Stimulated activated naive CD8-positive, alpha-beta T cell treated with anti-CD3 and anti-CD28 coated beads, Interleukin-15, Interleukin-2, amounts not matched to agents 100 ng/mL and 50 ng/mL, for 24 hours (primary cell): Measurements from ENCODE around the gene BET1.

Source experiments
- H3K27ac Mint-ChIP-seq: one replicate; pipeline ENCODE4 v1.8.0; 2021; ENCODE audit warnings: mild to moderate bottlenecking, mixed read lengths
- H3K27me3 Mint-ChIP-seq: one replicate; pipeline ENCODE4 v1.8.0; 2021; ENCODE audit warnings: mixed read lengths
- H3K36me3 Mint-ChIP-seq: one replicate; pipeline ENCODE4 v1.8.0; 2021; ENCODE audit warnings: low read depth, mixed read lengths
- H3K4me1 Mint-ChIP-seq: one replicate; pipeline ENCODE4 v1.8.0; 2021; ENCODE audit warnings: low read depth, mixed read lengths
- H3K4me3 Mint-ChIP-seq: one replicate; pipeline ENCODE4 v1.8.0; 2021; ENCODE audit warnings: mild to moderate bottlenecking, mixed read lengths
- H3K9me3 Mint-ChIP-seq: one replicate; pipeline ENCODE4 v1.8.0; 2021; ENCODE audit warnings: mixed read lengths

The BET1 gene

DNA sequence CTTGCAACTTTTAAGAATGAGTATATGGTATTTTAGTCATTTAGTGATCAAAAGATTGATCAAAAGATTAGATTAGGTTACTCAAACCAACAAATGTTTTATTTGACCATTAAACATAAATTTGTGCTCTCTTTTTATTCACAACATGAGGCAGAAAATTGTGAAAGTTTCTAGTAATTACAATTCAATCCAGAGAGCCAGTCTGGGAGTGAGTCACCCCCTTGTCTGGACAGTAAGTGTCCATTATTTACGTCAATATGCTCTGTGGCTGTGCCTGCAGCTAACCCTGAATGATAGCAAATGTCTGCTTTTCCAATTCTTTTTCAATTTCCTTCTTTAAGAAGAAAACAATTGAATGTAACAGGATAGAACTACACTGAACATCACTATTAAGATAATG, 54.7 kb downstream of the BET1 start:
- no peaks in the 10 kb centered on the region for H3K4me1 Mint-ChIP-seq
- no peaks in the 10 kb centered on the region for H3K36me3 Mint-ChIP-seq
- no peak overlapping the region for H3K27ac Mint-ChIP-seq
- H3K9me3 Mint-ChIP-seq, result no peaks in the 10 kb centered on the region
- peaks cover 3% of the 10 kb centered on the region for H3K27me3 Mint-ChIP-seq
- H3K4me3 Mint-ChIP-seq, result no peak overlapping the region

DNA sequence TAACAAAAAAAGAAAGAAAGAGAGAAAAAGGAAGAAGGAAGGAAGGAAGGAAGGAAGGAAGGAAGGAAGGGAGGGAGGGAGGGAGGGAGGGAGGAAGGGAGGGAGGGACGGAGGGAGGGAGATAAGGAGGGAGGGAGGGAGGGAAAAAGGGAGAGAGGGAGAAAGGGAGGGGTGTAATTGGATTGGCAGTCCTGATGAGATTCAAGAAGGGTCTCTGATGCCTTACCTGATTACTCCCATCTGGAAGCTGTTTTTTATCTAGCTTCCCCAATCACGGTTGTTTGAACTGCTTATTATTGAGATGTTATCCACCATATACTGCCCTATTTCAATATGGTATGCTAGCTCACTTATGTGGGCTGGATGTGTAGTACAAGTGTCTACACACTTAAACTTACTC, 55.3 kb downstream of the BET1 start:
- no peaks in the 10 kb centered on the region for H3K4me1 Mint-ChIP-seq
- H3K27me3 Mint-ChIP-seq, result peaks cover 6% of the 10 kb centered on the region
- no peaks in the 10 kb centered on the region for H3K36me3 Mint-ChIP-seq
- H3K4me3 Mint-ChIP-seq, result no peak overlapping the region
- no peak overlapping the region for H3K27ac Mint-ChIP-seq
- H3K9me3 Mint-ChIP-seq, result no peaks in the 10 kb centered on the region

DNA sequence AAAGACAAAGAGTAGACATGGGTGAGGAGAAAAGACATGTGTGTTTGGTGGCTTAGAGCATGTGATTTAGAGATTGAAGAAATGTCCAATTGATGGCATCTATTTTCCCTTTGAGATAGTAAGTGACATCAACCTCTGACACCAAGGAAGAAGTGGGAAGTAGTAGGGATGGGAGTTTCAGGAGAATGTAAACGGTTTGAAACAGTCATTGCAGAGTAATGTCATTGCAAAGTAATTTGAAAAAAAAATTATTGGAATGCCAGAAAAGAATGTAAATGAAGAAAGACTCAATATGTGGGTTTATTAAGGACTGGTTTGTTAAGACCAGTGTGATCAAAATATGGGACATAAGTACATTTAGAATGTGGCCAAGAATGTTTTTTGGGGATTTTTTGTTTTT, 56.0 kb downstream of the BET1 start:
- no peaks in the 10 kb centered on the region for H3K9me3 Mint-ChIP-seq
- H3K4me3 Mint-ChIP-seq, result no peak overlapping the region
- H3K27me3 Mint-ChIP-seq, result peaks cover 10% of the 10 kb centered on the region
- no peaks in the 10 kb centered on the region for H3K36me3 Mint-ChIP-seq
- H3K27ac Mint-ChIP-seq, result no peak overlapping the region
- no peaks in the 10 kb centered on the region for H3K4me1 Mint-ChIP-seq

DNA sequence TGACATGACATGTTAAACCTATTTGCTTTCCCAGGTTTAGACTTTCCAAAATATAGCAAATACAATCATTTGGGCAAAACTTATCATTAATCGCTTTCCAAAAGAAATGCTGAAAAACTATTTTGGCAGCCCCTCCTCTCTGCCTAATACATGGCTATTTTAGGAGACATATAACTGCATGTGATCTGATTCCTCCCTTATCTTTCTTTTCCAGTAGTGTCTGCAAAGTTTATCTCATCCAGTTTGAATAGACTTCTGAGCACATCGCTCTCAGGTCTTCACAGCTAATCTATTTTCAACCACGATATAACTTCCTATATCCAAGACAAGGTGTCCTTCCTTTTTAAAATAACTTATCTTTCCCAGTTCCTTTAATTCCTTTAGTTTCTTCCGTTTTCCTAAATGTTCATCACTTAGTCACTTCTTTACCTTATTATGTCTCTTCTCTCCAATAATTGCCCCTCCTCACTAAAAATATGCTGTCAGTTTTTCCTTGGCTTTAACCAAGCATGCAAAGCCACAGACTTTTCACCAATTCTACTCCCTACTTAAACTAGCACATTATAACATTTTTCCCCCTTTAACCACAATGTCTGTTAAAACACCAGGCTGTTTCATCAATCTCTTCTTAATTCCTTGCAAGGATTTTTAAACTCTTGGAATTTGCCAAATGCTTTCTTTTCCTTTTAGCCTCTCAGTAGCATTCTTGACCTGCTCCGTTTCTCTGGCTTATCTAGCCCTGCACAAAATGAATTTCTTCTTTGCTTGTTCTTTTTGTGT, 58.2 kb downstream of the BET1 start:
- Mint-ChIP-seq H3K9me3 (no peaks in the 10 kb centered on the region), H3K4me1 (no peaks in the 10 kb centered on the region), H3K27ac (no peak overlapping the region), H3K4me3 (no peak overlapping the region), H3K27me3 (peaks cover 11% of the 10 kb centered on the region), H3K36me3 (no peaks in the 10 kb centered on the region)

DNA sequence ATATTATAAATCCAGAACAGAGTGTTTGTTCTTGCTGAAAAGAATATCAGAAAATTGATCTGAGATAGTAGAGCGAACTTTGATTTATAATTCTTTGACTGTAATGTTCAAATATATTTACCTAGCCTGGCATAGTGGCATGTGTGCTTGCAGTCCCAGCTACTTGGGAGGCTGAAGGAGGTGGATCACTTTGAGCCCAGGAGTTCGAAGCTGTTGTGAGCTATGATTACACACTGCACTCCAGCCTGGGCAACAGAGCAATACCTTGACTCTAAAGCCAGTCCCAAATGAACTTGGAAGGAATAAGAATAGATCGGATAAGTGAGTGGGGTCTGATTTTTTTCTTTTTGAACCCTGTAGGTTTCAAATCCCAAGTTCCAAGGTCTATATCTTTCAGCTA, 59.1 kb downstream of the BET1 start:
- no peak overlapping the region for H3K27ac Mint-ChIP-seq
- no peaks in the 10 kb centered on the region for H3K9me3 Mint-ChIP-seq
- H3K27me3 Mint-ChIP-seq, result peaks cover 11% of the 10 kb centered on the region
- no peak overlapping the region for H3K4me3 Mint-ChIP-seq
- H3K36me3 Mint-ChIP-seq, result no peaks in the 10 kb centered on the region
- H3K4me1 Mint-ChIP-seq, result no peaks in the 10 kb centered on the region

DNA sequence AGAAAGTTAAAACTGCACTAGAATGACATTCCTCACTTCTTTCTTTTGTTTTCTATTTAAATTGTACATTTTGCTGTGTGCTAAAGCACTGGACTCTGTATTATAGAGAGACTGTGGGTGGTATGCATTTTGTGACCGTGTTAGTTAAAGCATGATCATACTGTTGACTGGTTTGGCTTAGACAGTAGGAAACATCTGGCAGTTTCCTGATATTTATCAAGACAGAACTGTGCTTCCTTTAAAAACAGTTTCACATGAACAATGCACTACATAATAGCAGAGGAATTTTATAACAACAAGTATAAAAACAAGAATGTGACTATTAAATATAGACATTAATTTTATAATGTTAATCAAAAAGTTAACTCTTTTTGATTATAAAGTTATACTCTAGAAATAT, 59.5 kb downstream of the BET1 start:
- Mint-ChIP-seq H3K4me3 (no peak overlapping the region), H3K27ac (no peak overlapping the region), H3K36me3 (no peaks in the 10 kb centered on the region), H3K27me3 (peaks cover 15% of the 10 kb centered on the region), H3K9me3 (no peaks in the 10 kb centered on the region), H3K4me1 (no peaks in the 10 kb centered on the region)

DNA sequence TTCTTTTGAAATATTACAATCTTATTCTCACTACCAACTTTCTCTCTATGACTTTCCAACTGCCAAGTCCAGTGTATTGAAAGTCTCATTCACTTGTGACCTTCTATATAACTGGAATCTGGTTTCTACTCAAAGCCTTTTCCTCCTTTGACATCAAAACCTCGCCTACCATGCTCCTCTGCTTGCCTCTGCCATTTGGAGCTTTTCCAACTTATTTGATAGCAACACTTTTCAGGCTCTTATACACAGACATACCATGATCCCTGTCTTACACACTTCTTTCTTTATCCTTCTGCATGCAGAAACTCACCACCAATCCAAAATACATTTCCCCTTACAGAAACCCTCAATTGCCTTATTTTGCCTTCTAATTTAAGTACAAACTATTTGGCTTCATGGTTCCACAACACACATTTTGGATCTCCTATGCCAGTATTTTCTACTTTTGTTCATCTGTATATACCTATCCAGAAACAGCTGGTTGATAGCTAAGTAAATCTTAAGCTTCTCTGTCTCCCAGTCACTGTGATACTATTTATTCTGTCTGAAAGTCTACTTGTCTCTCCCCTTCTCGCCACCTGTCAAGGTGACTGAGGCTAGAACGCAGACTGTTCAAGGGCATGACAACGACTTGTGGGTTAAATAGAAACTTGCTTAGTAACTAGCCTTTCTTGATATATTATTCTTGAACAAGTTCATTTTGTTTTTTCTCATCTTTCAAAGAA, 60.2 kb downstream of the BET1 start:
- H3K4me1 Mint-ChIP-seq, result no peaks in the 10 kb centered on the region
- peaks cover 14% of the 10 kb centered on the region for H3K27me3 Mint-ChIP-seq
- no peak overlapping the region for H3K27ac Mint-ChIP-seq
- H3K36me3 Mint-ChIP-seq, result no peaks in the 10 kb centered on the region
- H3K4me3 Mint-ChIP-seq, result no peak overlapping the region
- no peaks in the 10 kb centered on the region for H3K9me3 Mint-ChIP-seq
